Muscle layer of colon (tissue), 2 donors: Measurements from ENCODE around the gene CPNE6.
A peak's percentile ranks its signal among the peaks of the same experiment; 100 is the strongest.
"Not testable (repeated sequence)": the region's sequence is repeated elsewhere in the genome, so short reads cannot be mapped to it uniquely, and the experiment has no call there.

Source experiments
- H3K27ac ChIP-seq: one replicate; pipeline ENCODE4 v1.7.0; 2013; ENCODE audit warnings: low read depth, mild to moderate bottlenecking, low read length, moderate library complexity
- H3K27me3 ChIP-seq, 2 donors: one replicate each; pipeline ENCODE4 v1.7.0; 2013; ENCODE audit warnings: low read length in 2 of 2, mild to moderate bottlenecking in 2 of 2; ENCODE audit not compliant: insufficient read depth in 2 of 2, control insufficient read depth in 1 of 2
- H3K36me3 ChIP-seq: one replicate; pipeline ENCODE4 v1.7.0; 2013; ENCODE audit warnings: mild to moderate bottlenecking, low read length; ENCODE audit not compliant: insufficient read depth
- H3K4me1 ChIP-seq: one replicate; pipeline ENCODE4 v1.7.0; 2013; ENCODE audit warnings: mild to moderate bottlenecking, low read length; ENCODE audit not compliant: insufficient read depth
- H3K4me3 ChIP-seq, 2 donors: one replicate each; pipeline ENCODE4 v1.7.0; 2013; ENCODE audit warnings: low read length in 2 of 2, low read depth in 1 of 2, mild to moderate bottlenecking in 1 of 2, moderate library complexity in 1 of 2
- H3K9ac ChIP-seq: one replicate; pipeline ENCODE4 v1.7.0; 2013; ENCODE audit warnings: low read length
- H3K9me3 ChIP-seq: one replicate; pipeline ENCODE4 v1.7.0; 2013; ENCODE audit warnings: mild to moderate bottlenecking, low read length
- donor health status: abdominal sarcoma.
- donor health status: Adenocarcinoma of cecum.

The CPNE6 gene

GRCh38 chr14:24071144-24071697 lies at the start of gene CPNE6:
TSS of gene CPNE6 (plus strand) at chr14:24071562. CDS start at chr14:24072937, 1,375 bp downstream.
- Histone ChIP-seq H3K4me1 (peaks cover 3% of the 10 kb centered on the region), H3K9ac (no peak within 1 kb of the TSS)

GRCh38 chr14:24024939-24025418 lies 46.4 kb upstream of the CPNE6 start:
- H3K9me3 ChIP-seq, H3K9ac ChIP-seq, H3K27me3 ChIP-seq, H3K27ac ChIP-seq, H3K4me1 ChIP-seq, H3K4me3 ChIP-seq, H3K36me3 ChIP-seq: not testable (repeated sequence)

More at GRCh38 chr14:24071144-24071697, at the start of gene CPNE6:
- Histone ChIP-seq H3K36me3 (no peaks in the 10 kb centered on the region), H3K27ac (no peak within 1 kb of the TSS), H3K4me3 (no peak within 1 kb of the TSS), H3K27me3 (peaks cover 0 to 6% of the 10 kb centered on the region in 2 donors), H3K9me3 (no peaks in the 10 kb centered on the region)

- not testable (repeated sequence) for H3K36me3 ChIP-seq, H3K4me3 ChIP-seq, H3K9me3 ChIP-seq, H3K27me3 ChIP-seq, H3K27ac ChIP-seq, H3K9ac ChIP-seq, H3K4me1 ChIP-seq
These were observed 41.7 kb upstream of the CPNE6 start for GRCh38 chr14:24029687-24030086.

- not testable (repeated sequence) for H3K9me3 ChIP-seq, H3K4me1 ChIP-seq, H3K9ac ChIP-seq, H3K4me3 ChIP-seq, H3K27ac ChIP-seq, H3K27me3 ChIP-seq, H3K36me3 ChIP-seq
These were observed 40.0 kb upstream of the CPNE6 start for GRCh38 chr14:24031331-24031730.

GRCh38 chr14:24032727-24033418 lies 38.5 kb upstream of the CPNE6 start:
- Histone ChIP-seq H3K9ac (no peak overlapping the region), H3K36me3 (no peaks in the 10 kb centered on the region), H3K4me3 (no peak overlapping the region), H3K4me1 (peaks cover 4% of the 10 kb centered on the region), H3K27me3 (no peaks in the 10 kb centered on the region), H3K9me3 (no peaks in the 10 kb centered on the region), H3K27ac (no peak overlapping the region)

- H3K27ac ChIP-seq, H3K9ac ChIP-seq, H3K9me3 ChIP-seq, H3K4me1 ChIP-seq, H3K36me3 ChIP-seq, H3K27me3 ChIP-seq: not testable (repeated sequence)
- H3K4me3 ChIP-seq = peak overlapping the region; percentile 73 to 85
These were observed 35.6 kb upstream of the CPNE6 start for GRCh38 chr14:24035769-24036168.

GRCh38 chr14:24036169-24036962 lies 35.0 kb upstream of the CPNE6 start:
- H3K27ac ChIP-seq = peak overlapping the region; percentile 85
- H3K27me3 ChIP-seq = no peaks in the 10 kb centered on the region
- peaks cover 4% of the 10 kb centered on the region for H3K4me1 ChIP-seq
- H3K9ac ChIP-seq = peak overlapping the region; percentile 47
- H3K4me3 ChIP-seq = peak overlapping the region; percentile 73 to 85
- H3K36me3 ChIP-seq = no peaks in the 10 kb centered on the region
- H3K9me3 ChIP-seq = no peaks in the 10 kb centered on the region

- H3K27me3 ChIP-seq, H3K4me1 ChIP-seq, H3K9me3 ChIP-seq, H3K36me3 ChIP-seq: not testable (repeated sequence)
- Histone ChIP-seq H3K27ac (peak overlapping the region; percentile 85), H3K4me3 (peak overlapping the region; percentile 73 to 85), H3K9ac (peak overlapping the region; percentile 47)
These were observed 34.3 kb upstream of the CPNE6 start for GRCh38 chr14:24036963-24037657.

GRCh38 chr14:24037658-24038037 lies 33.7 kb upstream of the CPNE6 start:
- no peaks in the 10 kb centered on the region for H3K9me3 ChIP-seq
- no peak overlapping the region for H3K9ac ChIP-seq
- no peaks in the 10 kb centered on the region for H3K36me3 ChIP-seq
- no peak overlapping the region for H3K27ac ChIP-seq
- no peaks in the 10 kb centered on the region for H3K27me3 ChIP-seq
- peaks cover 4% of the 10 kb centered on the region for H3K4me1 ChIP-seq
- H3K4me3 ChIP-seq = no peak overlapping the region

- no peaks in the 10 kb centered on the region for H3K36me3 ChIP-seq
- H3K27me3 ChIP-seq = no peaks in the 10 kb centered on the region
- peaks cover 4% of the 10 kb centered on the region for H3K4me1 ChIP-seq
- no peak overlapping the region for H3K4me3 ChIP-seq
- H3K9me3 ChIP-seq = no peaks in the 10 kb centered on the region
- no peak overlapping the region for H3K27ac ChIP-seq
- no peak overlapping the region for H3K9ac ChIP-seq
These were observed 32.7 kb upstream of the CPNE6 start for GRCh38 chr14:24038686-24039085.

GRCh38 chr14:24040692-24041091 lies 30.7 kb upstream of the CPNE6 start:
- Histone ChIP-seq H3K27me3 (no peaks in the 10 kb centered on the region), H3K27ac (no peak overlapping the region), H3K36me3 (no peaks in the 10 kb centered on the region), H3K4me3 (no peak overlapping the region), H3K9me3 (no peaks in the 10 kb centered on the region), H3K4me1 (peaks cover 4% of the 10 kb centered on the region), H3K9ac (no peak overlapping the region)
